Rectal smooth muscle tissue (tissue), 1 donor: ENCODE measurements around the gene ANKS1A.

ENCODE experiments used
- H3K27ac ChIP-seq: one replicate; pipeline ENCODE4 v1.7.0; 2013; ENCODE audit warnings: low read depth, low read length, inconsistent platforms
- H3K27me3 ChIP-seq: one replicate; pipeline ENCODE4 v1.7.0; 2013; ENCODE audit warnings: low read length; ENCODE audit not compliant: control insufficient read depth, insufficient read depth
- H3K36me3 ChIP-seq: one replicate; pipeline ENCODE4 v1.7.0; 2013; ENCODE audit warnings: low read length; ENCODE audit not compliant: control insufficient read depth, insufficient read depth
- H3K4me1 ChIP-seq: one replicate; pipeline ENCODE4 v1.7.0; 2013; ENCODE audit warnings: low read length; ENCODE audit not compliant: control insufficient read depth, insufficient read depth
- H3K4me3 ChIP-seq: one replicate; pipeline ENCODE4 v1.7.0; 2013; ENCODE audit warnings: low read length
- H3K9ac ChIP-seq: one replicate; pipeline ENCODE4 v1.7.0; 2013; ENCODE audit warnings: low read length

ANKS1A gene

GRCh38 chr6:35054743-35055130, 165.7 kb downstream of the ANKS1A start:
- peak overlapping the region; percentile 83 for H3K27ac ChIP-seq
- H3K4me1 ChIP-seq: peaks cover 35% of the 10 kb centered on the region
- H3K27me3 ChIP-seq: no peaks in the 10 kb centered on the region
- no peak overlapping the region for H3K9ac ChIP-seq
- H3K36me3 ChIP-seq: peaks cover 17% of the 10 kb centered on the region
- no peak overlapping the region for H3K4me3 ChIP-seq

DNA sequence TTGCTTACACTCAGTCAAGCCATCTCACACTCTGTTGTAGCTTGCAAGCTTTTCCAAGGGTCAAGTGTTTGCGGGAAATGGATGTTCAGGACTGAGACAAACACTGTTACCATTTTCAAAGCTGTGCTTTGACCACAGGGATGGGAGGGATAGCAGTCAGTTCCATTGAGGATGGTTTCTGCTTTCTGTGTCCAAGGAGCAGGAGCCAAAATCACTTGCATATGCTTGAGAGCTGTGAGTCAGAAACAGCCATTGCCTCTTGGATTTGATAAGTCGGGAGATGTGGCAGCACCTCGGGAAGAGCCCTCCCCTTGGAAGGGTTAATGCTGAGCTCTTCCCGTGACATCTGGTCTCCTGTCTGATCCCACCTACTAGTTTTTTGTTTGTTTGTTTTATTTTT, 166.8 kb downstream of the ANKS1A start:
- Histone ChIP-seq H3K9ac (no peak overlapping the region), H3K4me1 (peaks cover 26% of the 10 kb centered on the region), H3K27me3 (no peaks in the 10 kb centered on the region), H3K27ac (no peak overlapping the region), H3K36me3 (peaks cover 28% of the 10 kb centered on the region), H3K4me3 (no peak overlapping the region)

- Histone ChIP-seq H3K27ac (peak overlapping the region; percentile 5), H3K4me3 (no peak overlapping the region), H3K4me1 (peaks cover 26% of the 10 kb centered on the region), H3K9ac (no peak overlapping the region), H3K27me3 (no peaks in the 10 kb centered on the region), H3K36me3 (peaks cover 33% of the 10 kb centered on the region)
Observed at GRCh38 chr6:35056952-35057351, 167.9 kb downstream of the ANKS1A start.

- Histone ChIP-seq H3K27ac (peak overlapping the region; percentile 48), H3K4me1 (peaks cover 23% of the 10 kb centered on the region), H3K4me3 (no peak overlapping the region)
Observed at GRCh38 chr6:35057449-35058357, 168.6 kb downstream of the ANKS1A start.

GRCh38 chr6:35058358-35058675, 169.3 kb downstream of the ANKS1A start:
- H3K36me3 ChIP-seq: peaks cover 33% of the 10 kb centered on the region
- H3K4me3 ChIP-seq: no peak overlapping the region
- peak overlapping the region; percentile 48 for H3K27ac ChIP-seq
- H3K27me3 ChIP-seq: no peaks in the 10 kb centered on the region
- peaks cover 19% of the 10 kb centered on the region for H3K4me1 ChIP-seq
- H3K9ac ChIP-seq: no peak overlapping the region

More at GRCh38 chr6:35057449-35058357, 168.6 kb downstream of the ANKS1A start:
- no peak overlapping the region for H3K9ac ChIP-seq
- H3K36me3 ChIP-seq: peaks cover 33% of the 10 kb centered on the region
- no peaks in the 10 kb centered on the region for H3K27me3 ChIP-seq

DNA sequence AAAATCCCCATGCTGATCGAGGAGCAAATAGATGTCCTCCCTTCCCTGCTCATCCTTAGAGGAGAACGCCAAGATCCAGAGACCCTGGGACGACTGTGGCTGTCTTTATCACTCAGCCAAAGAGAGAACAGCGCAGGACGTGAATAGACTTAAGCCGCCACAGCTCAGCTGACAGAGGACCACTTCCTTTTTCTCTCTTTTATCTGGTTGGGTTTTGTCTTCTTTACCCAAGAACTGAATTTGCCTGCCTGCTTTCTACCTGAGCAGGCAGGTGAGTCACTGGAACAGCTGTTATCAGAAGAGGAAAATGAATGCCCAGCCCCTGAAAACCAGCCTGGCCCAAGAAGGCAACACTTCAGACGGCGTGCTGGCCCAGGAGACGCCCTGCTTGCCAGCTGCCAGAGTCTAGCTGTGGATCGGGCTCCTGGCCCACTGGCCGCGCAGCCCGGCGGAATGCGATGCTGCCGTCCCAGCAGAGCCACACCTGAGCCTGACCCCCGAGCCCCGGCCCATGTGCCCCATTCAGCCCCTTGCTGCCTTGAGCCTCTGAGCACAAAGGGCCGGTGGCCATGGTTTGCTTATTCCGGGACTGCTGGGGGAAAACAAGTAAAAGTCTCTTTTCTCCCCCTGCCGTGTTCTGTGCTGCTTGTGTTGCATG, 169.9 kb downstream of the ANKS1A start:
- Histone ChIP-seq H3K4me3 (no peak overlapping the region), H3K36me3 (peaks cover 33% of the 10 kb centered on the region), H3K4me1 (peaks cover 15% of the 10 kb centered on the region), H3K27ac (peak overlapping the region; percentile 48), H3K9ac (no peak overlapping the region), H3K27me3 (no peaks in the 10 kb centered on the region)

GRCh38 chr6:35059596-35060345, 170.7 kb downstream of the ANKS1A start:
- Histone ChIP-seq H3K9ac (no peak overlapping the region), H3K27ac (no peak overlapping the region), H3K27me3 (no peaks in the 10 kb centered on the region), H3K4me1 (peaks cover 19% of the 10 kb centered on the region), H3K36me3 (peaks cover 28% of the 10 kb centered on the region), H3K4me3 (no peak overlapping the region)

- Histone ChIP-seq H3K36me3 (peaks cover 34% of the 10 kb centered on the region), H3K9ac (no peak overlapping the region), H3K4me3 (no peak overlapping the region), H3K4me1 (peaks cover 19% of the 10 kb centered on the region), H3K27ac (no peak overlapping the region), H3K27me3 (no peaks in the 10 kb centered on the region)
Observed at GRCh38 chr6:35061102-35061615, 172.1 kb downstream of the ANKS1A start.

GRCh38 chr6:35061651-35062410, 172.8 kb downstream of the ANKS1A start:
- no peaks in the 10 kb centered on the region for H3K27me3 ChIP-seq
- H3K9ac ChIP-seq: no peak overlapping the region
- H3K27ac ChIP-seq: no peak overlapping the region
- peaks cover 37% of the 10 kb centered on the region for H3K36me3 ChIP-seq
- no peak overlapping the region for H3K4me3 ChIP-seq
- H3K4me1 ChIP-seq: peaks cover 17% of the 10 kb centered on the region

DNA sequence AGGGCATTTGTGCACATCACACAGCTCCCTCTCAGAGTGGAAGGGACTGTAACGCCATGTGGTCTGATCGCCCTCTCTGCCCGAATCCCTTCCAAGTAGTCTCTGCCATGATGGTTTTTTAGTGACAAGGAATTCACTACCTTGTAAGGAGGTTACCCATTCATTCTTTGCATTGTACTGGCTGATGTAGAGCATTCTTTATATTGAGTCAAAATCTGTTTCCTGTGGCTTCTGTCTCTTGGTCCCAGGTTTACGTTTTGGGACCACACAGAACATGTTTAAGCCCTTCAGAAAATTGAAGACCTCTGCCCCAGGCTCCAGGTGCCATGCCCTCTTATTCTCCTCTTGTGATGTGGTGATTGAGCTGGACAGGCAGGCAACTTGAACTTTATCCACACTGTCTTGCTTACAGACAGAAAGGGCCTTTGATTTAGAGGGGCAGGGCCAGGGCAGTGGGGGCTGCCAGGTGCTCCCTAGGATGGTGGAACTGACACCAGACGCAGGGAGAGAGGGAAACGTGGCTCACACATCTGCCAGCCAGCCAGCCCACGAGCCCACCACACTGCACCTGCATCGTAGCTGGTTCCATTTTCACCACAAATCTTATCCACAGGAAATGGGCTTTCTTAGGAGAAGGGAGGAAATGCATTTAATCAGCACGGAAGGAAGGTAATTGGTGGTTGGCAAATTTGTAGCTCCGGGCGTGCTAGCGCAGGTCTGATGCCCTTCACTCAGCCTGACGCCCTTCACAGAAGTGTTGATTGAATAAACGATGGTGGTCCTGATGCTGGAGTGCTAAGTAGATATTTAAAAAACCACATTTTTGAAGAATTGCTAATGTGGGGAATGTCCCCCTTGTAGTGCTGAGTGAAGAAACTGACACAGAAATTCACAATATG, 173.9 kb downstream of the ANKS1A start:
- peaks cover 9% of the 10 kb centered on the region for H3K4me1 ChIP-seq
- H3K9ac ChIP-seq: no peak overlapping the region
- H3K27me3 ChIP-seq: no peaks in the 10 kb centered on the region
- no peak overlapping the region for H3K27ac ChIP-seq
- no peak overlapping the region for H3K4me3 ChIP-seq
- H3K36me3 ChIP-seq: peaks cover 37% of the 10 kb centered on the region

DNA sequence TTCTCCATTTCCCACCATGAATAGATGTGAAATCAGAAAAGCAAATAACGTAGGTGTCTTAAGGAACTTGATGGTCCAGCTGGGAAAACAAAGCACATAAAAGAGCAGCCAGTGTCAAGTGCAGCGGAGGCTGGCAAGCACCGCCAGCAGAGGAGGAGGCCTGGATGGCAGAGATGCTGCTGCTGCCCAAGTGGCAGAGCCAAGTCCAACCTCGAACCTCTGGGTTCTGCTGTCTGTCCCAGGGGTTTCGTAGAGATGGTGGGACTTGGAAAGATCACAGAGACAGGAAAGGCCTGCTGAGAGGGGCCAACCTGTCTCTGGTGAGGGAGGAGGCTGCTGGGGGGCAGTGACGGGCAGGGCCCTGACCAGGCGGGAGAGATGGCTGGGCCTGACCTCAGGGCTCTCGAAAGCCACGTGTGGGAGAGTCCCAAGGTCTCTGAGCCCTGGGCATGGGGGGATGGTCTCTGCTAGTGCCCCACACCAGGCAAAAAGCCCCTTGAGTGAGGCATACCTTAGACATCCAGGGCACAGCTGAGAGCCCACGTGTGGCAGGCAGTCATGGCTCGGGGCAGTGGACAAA, 174.7 kb downstream of the ANKS1A start:
- H3K9ac ChIP-seq: no peak overlapping the region
- no peaks in the 10 kb centered on the region for H3K27me3 ChIP-seq
- H3K36me3 ChIP-seq: peaks cover 30% of the 10 kb centered on the region
- H3K4me1 ChIP-seq: peaks cover 5% of the 10 kb centered on the region
- no peak overlapping the region for H3K4me3 ChIP-seq
- peak overlapping the region; percentile 64 for H3K27ac ChIP-seq
